ENCODE data around the gene ICAM4. TPM values are rescaled to one million over a fixed set of nuclear protein-coding genes. Genes with fewer than 3 reads are reported as not detected.

ICAM4 gene
- total RNA-seq, 3 donors from 2014 or later, result 0.24 to 0.32 TPM; not detected in 1

DNA sequence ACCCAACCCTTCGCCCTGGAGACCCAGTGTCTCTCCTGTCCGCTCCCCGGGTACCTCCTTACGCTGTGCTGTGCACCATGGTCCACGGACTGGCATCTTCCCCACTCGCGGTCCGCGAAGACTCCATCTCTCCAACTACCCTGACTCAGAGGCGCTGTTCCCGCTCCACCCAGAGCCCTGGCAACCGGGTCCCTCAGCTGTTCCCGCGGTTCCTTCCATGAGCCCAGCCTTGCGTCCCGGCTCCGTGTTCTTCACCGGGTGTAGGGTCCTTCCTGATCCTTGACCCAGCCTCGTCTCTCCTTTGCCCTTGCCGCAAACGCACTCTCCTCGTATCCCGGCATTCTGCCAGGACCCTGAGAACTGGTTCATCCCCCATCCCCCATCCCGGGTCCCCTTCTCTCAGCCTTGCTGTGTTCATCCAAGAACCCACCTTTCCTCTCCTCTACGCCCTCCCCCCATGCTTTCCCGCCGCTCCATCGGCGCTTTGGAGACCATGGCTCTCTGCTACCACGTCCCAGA lies 3.7 kb downstream of the ICAM4 start:
- H3K9me3 ChIP-seq, result no peaks in the 10 kb centered on the region
- no peaks in the 10 kb centered on the region for H3K36me3 ChIP-seq (ENCODE audit: low read depth)
- intact Hi-C loops (cut with DNase I, micrococcal nuclease), result no loop called here
- no peak for ATAC-seq
- no peak for DNase-seq
- TF ChIP-seq CTCF (IDR thresholded peaks at IDR 0.05), result no peak
- peaks cover 65% of the 10 kb centered on the region for H3K4me1 ChIP-seq (ENCODE audit: low read depth)
- no peak overlapping the region for H3K4me3 ChIP-seq

GRCh38 chr19:10290876-10291553 lies 4.3 kb downstream of the ICAM4 start:
- H3K4me3 ChIP-seq, result no peak overlapping the region
- no peak for TF ChIP-seq CTCF (IDR thresholded peaks at IDR 0.05)
- no peaks in the 10 kb centered on the region for H3K36me3 ChIP-seq (ENCODE audit: low read depth)
- H3K4me1 ChIP-seq (ENCODE audit: low read depth), result peaks cover 70% of the 10 kb centered on the region
- intact Hi-C loops (cut with DNase I, micrococcal nuclease), result no loop called here
- no peaks in the 10 kb centered on the region for H3K9me3 ChIP-seq
- peak; percentile 66 to 86 (median 73) for DNase-seq
- peak; percentile 30 for ATAC-seq

DNA sequence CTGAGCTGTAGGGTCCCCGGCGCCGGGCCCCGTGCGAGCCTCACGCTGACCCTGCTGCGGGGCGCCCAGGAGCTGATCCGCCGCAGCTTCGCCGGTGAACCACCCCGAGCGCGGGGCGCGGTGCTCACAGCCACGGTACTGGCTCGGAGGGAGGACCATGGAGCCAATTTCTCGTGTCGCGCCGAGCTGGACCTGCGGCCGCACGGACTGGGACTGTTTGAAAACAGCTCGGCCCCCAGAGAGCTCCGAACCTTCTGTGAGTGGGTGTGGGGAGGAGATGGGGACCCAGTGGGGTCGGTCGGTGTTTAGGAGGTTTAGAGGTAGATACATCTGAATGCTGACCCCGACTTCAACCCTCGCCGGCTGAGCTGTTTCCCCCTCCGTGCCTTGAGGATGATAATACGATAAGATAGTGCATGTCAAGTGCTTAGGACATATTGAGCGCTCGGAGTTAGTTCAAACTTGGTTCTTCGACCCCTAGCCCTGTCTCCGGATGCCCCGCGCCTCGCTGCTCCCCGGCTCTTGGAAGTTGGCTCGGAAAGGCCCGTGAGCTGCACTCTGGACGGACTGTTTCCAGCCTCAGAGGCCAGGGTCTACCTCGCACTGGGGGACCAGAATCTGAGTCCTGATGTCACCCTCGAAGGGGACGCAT lies 4.9 kb downstream of the ICAM4 start:
- Histone ChIP-seq H3K4me3 (no peak overlapping the region), H3K4me1 (ENCODE audit: low read depth) (peaks cover 75% of the 10 kb centered on the region), H3K36me3 (ENCODE audit: low read depth) (no peaks in the 10 kb centered on the region), H3K9me3 (no peaks in the 10 kb centered on the region)
- no peak for TF ChIP-seq CTCF (IDR thresholded peaks at IDR 0.05)
- DNase-seq (peak in 2 of 3 donors; percentile 53 to 61), ATAC-seq (peak; percentile 1)
- intact Hi-C loops (cut with DNase I, micrococcal nuclease), result no loop called here

GRCh38 chr19:10292206-10292788 lies 5.5 kb downstream of the ICAM4 start:
- DNase-seq, result peak; percentile 90 to 93 (median 92)
- peak; percentile 83 for ATAC-seq
- H3K36me3 ChIP-seq (ENCODE audit: low read depth), result no peaks in the 10 kb centered on the region
- no peak overlapping the region for H3K4me3 ChIP-seq
- no peaks in the 10 kb centered on the region for H3K9me3 ChIP-seq
- intact Hi-C loops (cut with DNase I, micrococcal nuclease), result no loop called here
- TF ChIP-seq CTCF (IDR thresholded peaks at IDR 0.05), result no peak
- H3K4me1 ChIP-seq (ENCODE audit: low read depth), result peaks cover 69% of the 10 kb centered on the region

- intact Hi-C loops (cut with DNase I, micrococcal nuclease), result no loop called here
- peak in 2 of 3 donors; percentile 56 to 66 for DNase-seq
- Histone ChIP-seq H3K36me3 (ENCODE audit: low read depth) (no peaks in the 10 kb centered on the region), H3K9me3 (no peaks in the 10 kb centered on the region), H3K4me3 (no peak overlapping the region), H3K4me1 (ENCODE audit: low read depth) (peaks cover 68% of the 10 kb centered on the region)
- peak; percentile 3 for ATAC-seq
- TF ChIP-seq CTCF (IDR thresholded peaks at IDR 0.05), result no peak
Observed at GRCh38 chr19:10292789-10293636, 6.3 kb downstream of the ICAM4 start.
